ENCODE data around the gene RNPEP.
A peak's percentile ranks its signal among the peaks of the same experiment; 100 is the strongest.
"Not testable (repeated sequence)": the region's sequence is repeated elsewhere in the genome, so short reads cannot be mapped to it uniquely, and the experiment has no call there.

The RNPEP gene

GRCh38 chr1:201982623-201983379 is at the start of gene RNPEP:
Gene RNPEP (plus strand): TSS chr1:201982648. CDS start chr1:201982667, 19 bp downstream.
- DNase-seq (ENCODE audit: low spot score): peak; percentile 87

- no peak for DNase-seq (ENCODE audit: low spot score)
These were observed 48.5 kb upstream of the RNPEP start for GRCh38 chr1:201933840-201934430.

- no peak for DNase-seq (ENCODE audit: low spot score)
These were observed 44.7 kb upstream of the RNPEP start for GRCh38 chr1:201937624-201938213.

GRCh38 chr1:201938440-201939035 is 43.9 kb upstream of the RNPEP start:
- DNase-seq (ENCODE audit: low spot score): no peak

GRCh38 chr1:201939148-201939547 is 43.3 kb upstream of the RNPEP start:
- no peak for DNase-seq (ENCODE audit: low spot score)

- no peak for DNase-seq (ENCODE audit: low spot score)
These were observed 42.9 kb upstream of the RNPEP start for GRCh38 chr1:201939574-201939973.

GRCh38 chr1:201940316-201940715 is 42.1 kb upstream of the RNPEP start:
- DNase-seq (ENCODE audit: low spot score): not testable (repeated sequence)

GRCh38 chr1:201941420-201942128 is 40.9 kb upstream of the RNPEP start:
- peak; percentile 92 for DNase-seq (ENCODE audit: low spot score)

- DNase-seq (ENCODE audit: low spot score): no peak
These were observed 40.3 kb upstream of the RNPEP start for GRCh38 chr1:201942129-201942495.

- no peak for DNase-seq (ENCODE audit: low spot score)
These were observed 38.4 kb upstream of the RNPEP start for GRCh38 chr1:201944002-201944401.

- DNase-seq (ENCODE audit: low spot score): no peak
These were observed 37.8 kb upstream of the RNPEP start for GRCh38 chr1:201944639-201945038.

- peak; percentile 54 for DNase-seq (ENCODE audit: low spot score)
These were observed 37.3 kb upstream of the RNPEP start for GRCh38 chr1:201945157-201945556.

GRCh38 chr1:201945863-201946223 is 36.6 kb upstream of the RNPEP start:
- no peak for DNase-seq (ENCODE audit: low spot score)

GRCh38 chr1:201946224-201946908 is 36.1 kb upstream of the RNPEP start, which contains the start of gene LMOD1:
Gene LMOD1 (minus strand): TSS chr1:201946548. CDS start chr1:201946340, 208 bp downstream.
- DNase-seq (ENCODE audit: low spot score): peak; percentile 93

GRCh38 chr1:201947697-201948008 is 34.8 kb upstream of the RNPEP start:
- DNase-seq (ENCODE audit: low spot score): no peak

- DNase-seq (ENCODE audit: low spot score): no peak
These were observed 33.0 kb upstream of the RNPEP start for GRCh38 chr1:201949491-201949890.

GRCh38 chr1:201954263-201955008 is 28.0 kb upstream of the RNPEP start:
- no peak for DNase-seq (ENCODE audit: low spot score)

GRCh38 chr1:201955009-201955728 is 27.3 kb upstream of the RNPEP start, which contains the start of gene TIMM17A:
Gene TIMM17A (plus strand): TSS chr1:201955503. CDS start chr1:201955527, 24 bp downstream.
- DNase-seq (ENCODE audit: low spot score): peak; percentile 96

GRCh38 chr1:201955729-201956143 is 26.7 kb upstream of the RNPEP start:
- no peak for DNase-seq (ENCODE audit: low spot score)

- DNase-seq (ENCODE audit: low spot score): no peak
These were observed 24.1 kb upstream of the RNPEP start for GRCh38 chr1:201958348-201958747.
